ENCODE data around the gene LARGE1. TPM values are rescaled to one million over a fixed set of nuclear protein-coding genes. Genes with fewer than 3 reads are reported as not detected.

The LARGE1 gene
- total RNA-seq, 2 donors from 2014 or later: 1.1 to 1.5 TPM

DNA sequence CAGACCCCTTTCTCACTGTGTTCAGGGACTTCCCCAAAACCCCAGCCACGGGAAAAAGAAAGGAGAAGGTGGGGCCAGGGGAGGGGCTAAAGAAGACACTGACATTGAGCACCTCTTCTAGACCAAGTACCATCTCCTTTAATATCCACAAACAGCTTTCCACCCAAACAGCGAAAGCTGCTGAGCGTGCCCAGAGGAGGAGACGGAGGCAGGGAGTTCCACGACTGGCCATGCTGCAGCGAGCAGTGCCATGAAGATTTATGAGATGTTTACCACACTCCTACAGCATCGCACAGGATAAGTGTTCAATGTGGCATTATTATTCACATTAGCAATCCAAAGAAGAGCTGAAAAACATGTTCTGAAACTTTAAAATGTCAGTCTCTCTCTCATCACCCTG lies 127.4 kb downstream of the LARGE1 start:
- DNase-seq (ENCODE audit: low spot score in 2 of 2): no peak
- no peak for ATAC-seq
- H3K27ac Mint-ChIP-seq: no peak overlapping the region
- peaks cover 16 to 27% of the 10 kb centered on the region in 2 donors for H3K9me3 Mint-ChIP-seq
- peaks cover 21 to 28% of the 10 kb centered on the region in 2 donors for H3K36me3 Mint-ChIP-seq

DNA sequence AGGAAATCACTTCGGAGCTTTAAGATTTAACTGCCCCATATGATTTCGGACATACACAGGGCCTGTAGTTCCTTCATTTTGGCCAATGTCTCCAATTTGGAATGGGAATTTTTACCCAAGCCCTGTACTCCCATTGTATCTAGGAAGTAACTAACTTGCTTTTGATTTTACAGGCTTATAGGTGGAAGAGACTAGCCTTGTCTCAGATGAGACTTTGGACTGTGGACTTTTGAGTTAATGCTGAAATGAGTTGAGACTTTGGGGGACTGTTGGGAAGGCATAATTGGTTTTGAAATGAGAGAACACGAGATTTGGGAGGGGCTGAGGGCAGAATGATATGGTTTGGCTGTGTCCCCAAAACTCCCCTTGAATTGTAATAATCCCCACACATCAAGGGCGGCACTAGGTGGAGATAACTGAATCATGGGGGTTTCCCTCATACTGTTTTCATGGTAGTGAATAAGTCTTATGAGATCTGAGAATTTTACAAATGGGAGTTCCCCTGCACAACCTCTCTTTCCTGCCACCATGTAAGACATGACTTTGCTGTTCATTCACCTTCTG lies 130.5 kb downstream of the LARGE1 start:
- DNase-seq (ENCODE audit: low spot score in 2 of 2): peak in 1 of 2 donors; percentile 8
- Mint-ChIP-seq H3K27ac (no peak overlapping the region), H3K36me3 (peaks cover 21 to 28% of the 10 kb centered on the region in 2 donors), H3K9me3 (peaks cover 24% of the 10 kb centered on the region in 2 donors)
- ATAC-seq: peak; percentile 90 to 93

DNA sequence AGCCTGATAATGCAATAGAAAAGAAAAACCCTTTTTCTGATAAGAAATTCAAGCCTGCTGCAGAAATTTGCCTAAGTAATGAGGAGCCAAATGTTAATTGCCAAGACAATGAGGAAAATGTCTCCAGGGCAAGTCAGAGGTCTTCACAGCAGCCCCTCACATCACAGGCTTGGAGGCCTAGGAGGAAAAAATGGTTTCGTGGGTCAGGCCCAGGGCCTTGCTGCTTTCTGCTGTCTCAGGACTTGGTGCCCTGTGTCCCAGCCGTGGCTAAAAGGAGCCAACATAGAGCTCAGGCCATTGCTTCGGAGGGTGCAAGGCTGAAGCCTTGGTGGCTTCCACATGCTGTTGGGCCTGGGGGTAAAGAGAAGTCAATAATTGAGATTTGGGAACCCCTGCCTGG lies 131.3 kb downstream of the LARGE1 start:
- peaks cover 24% of the 10 kb centered on the region in 2 donors for H3K9me3 Mint-ChIP-seq
- H3K27ac Mint-ChIP-seq: no peak overlapping the region
- H3K36me3 Mint-ChIP-seq: peaks cover 21 to 28% of the 10 kb centered on the region in 2 donors
- ATAC-seq (no peak), DNase-seq (ENCODE audit: low spot score in 2 of 2) (no peak)

DNA sequence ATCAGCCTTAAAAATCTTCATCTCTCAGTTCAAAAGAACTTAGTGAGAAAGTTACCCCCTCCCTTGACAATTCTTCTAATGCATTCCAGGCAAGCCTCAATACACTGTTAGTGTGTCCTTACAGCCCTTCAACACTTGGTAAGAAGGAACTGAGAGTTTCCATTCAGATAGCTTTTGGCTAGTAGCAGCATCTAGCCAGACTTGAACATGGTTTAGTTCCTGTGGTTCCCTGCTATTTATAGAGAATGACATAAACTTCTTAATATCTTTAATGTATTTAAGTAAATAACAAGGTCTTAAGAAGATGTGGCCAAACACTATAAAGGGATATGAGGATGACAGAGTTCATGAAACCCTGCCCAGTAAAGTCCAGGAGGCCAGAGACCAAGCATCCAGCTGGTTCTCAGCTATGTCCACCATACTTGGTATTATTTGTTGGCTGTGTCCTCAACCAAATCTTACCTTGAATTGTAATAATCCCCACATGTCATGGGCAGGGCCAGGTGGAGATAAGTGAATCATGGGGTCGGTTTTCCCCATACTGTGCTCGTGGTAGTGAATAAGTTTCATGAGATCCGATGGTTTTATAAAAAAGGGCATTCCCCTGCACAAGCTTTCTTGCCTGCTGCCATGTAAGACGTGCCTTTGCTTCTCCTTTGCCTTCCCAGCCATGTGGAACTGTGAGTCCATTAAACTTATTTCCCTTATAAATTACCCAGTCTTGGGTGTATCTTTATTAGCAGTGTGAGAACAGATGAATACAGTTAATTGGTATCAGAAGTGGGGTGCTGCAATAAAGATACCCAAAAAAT lies 132.4 kb downstream of the LARGE1 start:
- no peak overlapping the region for H3K27ac Mint-ChIP-seq
- H3K36me3 Mint-ChIP-seq: peaks cover 20 to 28% of the 10 kb centered on the region in 2 donors
- DNase-seq (ENCODE audit: low spot score in 2 of 2) (no peak), ATAC-seq (no peak)
- peaks cover 24% of the 10 kb centered on the region in 2 donors for H3K9me3 Mint-ChIP-seq

DNA sequence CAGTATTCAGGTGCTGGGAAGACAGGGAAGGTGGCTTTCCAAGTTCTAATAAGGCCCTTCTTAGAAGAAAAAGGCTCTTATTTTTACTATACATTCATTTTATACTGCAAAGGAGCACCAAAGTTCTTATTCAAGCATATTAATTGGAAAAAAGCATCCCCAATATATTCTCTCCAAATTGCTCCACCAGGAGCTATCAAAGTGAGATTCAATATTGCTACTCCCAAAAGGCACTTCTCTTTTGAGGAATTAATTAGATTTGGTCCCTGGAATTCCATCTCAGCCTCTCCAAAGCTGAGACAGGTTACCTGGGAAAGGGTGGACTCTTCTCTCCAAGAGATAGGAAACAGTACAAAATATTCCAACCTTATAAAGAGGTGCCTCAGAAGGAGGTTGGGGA lies 134.1 kb downstream of the LARGE1 start:
- Mint-ChIP-seq H3K36me3 (peaks cover 11 to 21% of the 10 kb centered on the region in 2 donors), H3K9me3 (peaks cover 17 to 24% of the 10 kb centered on the region in 2 donors), H3K27ac (no peak overlapping the region)
- ATAC-seq (no peak), DNase-seq (ENCODE audit: low spot score in 2 of 2) (no peak)

DNA sequence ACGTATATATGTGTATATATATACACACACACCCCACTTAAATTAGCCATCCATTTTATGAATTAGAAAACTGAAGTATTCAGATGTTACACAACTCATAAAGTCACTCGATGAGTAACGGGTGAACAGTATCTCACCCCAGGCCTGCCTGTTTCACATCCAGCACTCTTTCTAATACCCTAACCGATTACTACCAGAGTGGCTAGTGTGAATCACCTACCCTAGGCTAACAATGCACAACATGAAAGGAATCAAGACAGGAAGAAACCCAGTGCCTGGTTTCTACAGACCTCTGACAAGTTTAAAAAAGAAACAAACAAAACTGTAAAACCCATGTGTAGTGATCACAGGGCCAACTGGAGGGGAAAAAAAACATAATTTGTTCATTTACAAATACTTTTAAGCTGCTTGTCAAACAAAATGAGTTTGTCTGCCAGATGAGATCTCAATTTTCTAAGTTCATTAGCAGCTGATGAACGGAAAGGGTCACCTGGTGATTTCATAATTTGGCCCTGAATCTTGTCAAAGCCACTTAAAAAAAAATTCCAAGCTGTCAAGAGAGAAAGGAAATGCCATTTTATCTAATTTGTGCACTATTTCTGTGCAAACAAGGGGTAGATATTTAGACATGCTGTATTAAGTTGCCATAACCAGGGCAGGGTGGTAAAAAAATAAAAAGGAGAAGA lies 134.8 kb downstream of the LARGE1 start:
- ATAC-seq (peak; percentile 76 to 89), DNase-seq (ENCODE audit: low spot score in 2 of 2) (no peak)
- Mint-ChIP-seq H3K9me3 (peaks cover 17 to 24% of the 10 kb centered on the region in 2 donors), H3K36me3 (peaks cover 11 to 21% of the 10 kb centered on the region in 2 donors), H3K27ac (no peak overlapping the region)

DNA sequence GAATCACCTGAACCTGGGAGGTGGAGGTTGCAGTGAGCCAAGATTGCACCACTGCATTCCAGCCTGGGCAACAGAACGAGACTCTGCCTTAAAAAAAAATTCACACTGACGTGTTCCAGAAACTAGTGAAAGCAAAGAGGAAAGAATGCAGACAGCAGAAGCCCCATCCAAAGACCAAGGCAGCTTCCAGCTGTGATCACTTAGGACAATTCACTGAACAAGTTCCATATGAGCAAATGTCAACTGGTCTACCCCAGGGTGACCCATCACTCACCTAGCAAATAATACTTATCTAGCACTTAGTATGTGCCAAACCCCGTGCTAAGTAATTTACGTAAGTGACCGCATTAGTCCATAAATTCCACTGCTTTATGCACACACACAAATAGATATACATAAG lies 138.9 kb downstream of the LARGE1 start:
- DNase-seq (ENCODE audit: low spot score in 2 of 2) (no peak), ATAC-seq (no peak)
- H3K36me3 Mint-ChIP-seq: no peaks in the 10 kb centered on the region
- H3K9me3 Mint-ChIP-seq: peaks cover 0 to 9% of the 10 kb centered on the region in 2 donors
- H3K27ac Mint-ChIP-seq: no peak overlapping the region

DNA sequence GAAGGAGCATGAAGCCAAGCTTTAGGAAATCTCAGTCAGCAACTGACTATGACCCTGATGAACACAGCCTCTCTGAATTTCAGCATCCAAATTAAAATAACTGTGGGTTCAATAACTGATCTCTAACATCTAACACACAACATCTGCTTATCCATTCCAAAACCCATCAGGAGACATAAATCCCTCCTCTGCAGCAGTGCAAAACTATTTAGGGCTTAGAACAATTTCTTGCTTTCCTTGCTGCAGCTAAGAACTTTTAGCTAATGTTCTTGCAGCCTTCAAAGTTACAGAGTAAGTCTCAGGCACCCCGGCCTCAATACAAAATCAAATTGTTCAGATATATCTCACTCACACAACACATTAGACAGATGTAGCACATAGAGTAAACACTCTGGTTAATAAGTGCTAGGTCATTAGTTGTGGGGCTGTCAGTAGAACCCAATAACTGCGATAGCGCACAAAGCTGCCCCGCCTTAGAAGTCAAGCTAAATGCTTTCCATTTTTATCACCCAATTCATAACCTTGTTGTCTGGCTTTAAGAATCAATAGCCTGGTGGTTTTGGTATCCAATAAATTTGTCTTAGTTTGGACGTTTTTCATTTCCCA lies 139.6 kb downstream of the LARGE1 start:
- ATAC-seq (no peak), DNase-seq (ENCODE audit: low spot score in 2 of 2) (no peak)
- no peak overlapping the region for H3K27ac Mint-ChIP-seq
- H3K36me3 Mint-ChIP-seq: no peaks in the 10 kb centered on the region
- peaks cover 0 to 9% of the 10 kb centered on the region in 2 donors for H3K9me3 Mint-ChIP-seq

DNA sequence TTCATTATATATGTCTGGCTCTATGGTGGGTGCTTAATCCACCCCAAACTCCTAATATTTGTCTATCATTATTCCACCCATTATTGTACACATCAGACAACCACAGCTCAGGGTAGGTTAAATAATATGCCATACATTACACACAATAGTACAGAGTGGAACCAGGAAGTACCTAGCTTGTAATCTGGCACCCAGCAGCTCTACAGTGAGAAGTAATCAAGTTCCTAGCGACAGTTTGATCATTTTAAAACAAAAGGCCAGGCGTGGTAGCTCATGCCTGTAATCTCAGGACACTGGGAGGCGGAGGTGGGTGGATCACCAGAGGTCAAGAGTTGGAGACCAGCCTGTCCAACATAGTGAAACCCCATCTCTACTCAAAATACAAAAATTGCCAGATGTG lies 141.0 kb downstream of the LARGE1 start:
- DNase-seq (ENCODE audit: low spot score in 2 of 2) (no peak), ATAC-seq (no peak)
- Mint-ChIP-seq H3K27ac (no peak overlapping the region), H3K36me3 (no peaks in the 10 kb centered on the region), H3K9me3 (peaks cover 0 to 9% of the 10 kb centered on the region in 2 donors)

DNA sequence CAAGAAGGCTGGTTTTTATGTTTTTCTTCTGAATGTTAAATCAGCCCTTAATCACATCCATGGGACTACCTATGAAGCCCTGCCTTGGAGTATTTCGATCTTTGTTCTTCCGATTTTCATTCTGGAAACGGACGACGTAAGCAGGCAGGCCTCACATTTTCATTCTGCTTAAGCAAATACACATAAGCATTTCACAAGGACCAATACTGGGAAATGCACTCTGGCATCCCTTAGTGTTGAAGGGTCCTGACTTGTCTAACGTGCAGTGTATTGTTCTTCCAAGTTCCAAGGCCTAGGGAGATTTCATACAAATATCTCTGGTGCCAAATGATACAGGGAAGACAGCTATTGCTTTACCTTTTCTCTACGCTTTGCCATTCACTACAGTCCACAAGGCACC lies 143.8 kb downstream of the LARGE1 start:
- ATAC-seq (no peak), DNase-seq (ENCODE audit: low spot score in 2 of 2) (no peak)
- Mint-ChIP-seq H3K27ac (no peak overlapping the region), H3K36me3 (peaks cover 0 to 5% of the 10 kb centered on the region in 2 donors), H3K9me3 (peaks cover 0 to 9% of the 10 kb centered on the region in 2 donors)

DNA sequence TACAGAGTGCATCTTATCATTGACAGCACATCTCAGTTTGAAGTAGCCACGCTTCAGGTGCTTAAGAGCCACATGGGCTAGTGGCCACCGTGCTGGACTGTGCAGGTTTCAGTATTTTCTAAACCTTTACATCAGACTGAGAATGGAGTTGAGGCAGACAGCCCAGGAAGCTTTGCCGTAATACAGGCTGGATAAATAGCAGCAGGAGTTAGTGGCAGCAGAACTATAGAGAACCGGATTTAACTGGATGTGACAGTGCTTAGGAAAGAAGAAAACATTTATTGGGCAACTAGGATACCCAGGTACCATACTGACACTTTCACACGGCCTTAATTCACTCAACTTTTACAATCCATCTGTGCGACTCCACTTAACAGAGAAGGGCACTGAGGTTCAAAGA lies 145.5 kb downstream of the LARGE1 start:
- Mint-ChIP-seq H3K9me3 (peaks cover 0 to 9% of the 10 kb centered on the region in 2 donors), H3K27ac (no peak overlapping the region), H3K36me3 (peaks cover 0 to 5% of the 10 kb centered on the region in 2 donors)
- ATAC-seq: no peak
- no peak for DNase-seq (ENCODE audit: low spot score in 2 of 2)

DNA sequence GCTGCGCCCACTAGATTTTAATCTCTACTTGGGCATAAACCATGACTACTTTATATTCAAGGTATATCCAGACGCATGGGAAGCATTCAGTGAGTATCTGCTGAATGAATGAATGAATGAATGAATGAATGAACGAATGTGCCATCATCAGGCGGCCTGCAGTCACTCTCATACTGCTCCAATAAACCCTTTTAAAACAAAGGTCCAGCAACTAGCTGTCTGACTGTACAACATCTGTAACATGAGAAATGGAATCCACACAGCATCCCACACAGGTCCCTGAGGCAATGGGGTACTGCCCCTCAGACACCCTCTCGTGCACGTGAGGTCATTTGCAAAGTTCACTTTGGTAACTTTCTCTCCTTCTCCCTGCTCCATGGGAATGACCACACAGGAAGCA lies 147.5 kb downstream of the LARGE1 start:
- Mint-ChIP-seq H3K9me3 (peaks cover 0 to 12% of the 10 kb centered on the region in 2 donors), H3K27ac (no peak overlapping the region), H3K36me3 (peaks cover 0 to 5% of the 10 kb centered on the region in 2 donors)
- DNase-seq (ENCODE audit: low spot score in 2 of 2) (no peak), ATAC-seq (no peak)

DNA sequence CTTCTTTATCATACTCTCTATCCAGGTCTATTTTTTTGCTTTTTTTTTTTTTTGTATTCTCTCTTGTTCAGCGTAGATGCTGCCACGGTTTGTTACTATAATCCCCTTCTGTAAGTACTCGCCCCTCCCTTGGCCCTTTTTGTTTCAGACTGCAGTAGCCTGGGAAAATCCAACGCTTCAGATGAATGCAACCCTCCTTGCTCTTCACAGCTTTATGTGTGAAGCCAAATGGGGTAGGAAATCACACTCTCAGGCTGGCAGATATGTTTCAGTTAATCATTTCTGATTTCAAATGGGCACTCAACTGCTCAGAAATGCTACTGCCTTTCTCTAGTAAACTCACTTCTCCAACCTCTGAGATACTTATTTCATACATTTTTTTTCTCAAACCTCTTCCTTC lies 149.1 kb downstream of the LARGE1 start:
- H3K27ac Mint-ChIP-seq: no peak overlapping the region
- peaks cover 0 to 8% of the 10 kb centered on the region in 2 donors for H3K9me3 Mint-ChIP-seq
- ATAC-seq: no peak
- DNase-seq (ENCODE audit: low spot score in 2 of 2): no peak
- peaks cover 0 to 5% of the 10 kb centered on the region in 2 donors for H3K36me3 Mint-ChIP-seq

DNA sequence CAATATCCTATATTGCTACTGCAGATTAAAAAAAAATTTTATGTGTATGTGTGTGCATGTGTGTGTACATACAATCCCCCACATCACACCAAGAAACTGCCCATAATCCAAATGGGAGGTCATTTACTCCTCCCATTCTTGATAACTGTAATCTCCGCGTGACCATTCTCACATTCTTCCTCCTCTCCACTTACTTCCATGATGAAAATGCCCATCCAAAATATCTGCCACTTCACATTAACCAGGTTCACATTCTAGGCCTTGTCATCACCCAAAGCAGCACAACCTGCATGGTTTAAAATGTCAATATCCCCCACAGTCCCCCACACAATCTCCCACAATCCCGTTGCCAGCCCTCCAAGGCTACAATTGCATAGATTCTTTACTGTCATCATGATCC lies 149.6 kb downstream of the LARGE1 start:
- Mint-ChIP-seq H3K27ac (no peak overlapping the region), H3K9me3 (peaks cover 0 to 8% of the 10 kb centered on the region in 2 donors), H3K36me3 (peaks cover 0 to 5% of the 10 kb centered on the region in 2 donors)
- no peak for ATAC-seq
- no peak for DNase-seq (ENCODE audit: low spot score in 2 of 2)

DNA sequence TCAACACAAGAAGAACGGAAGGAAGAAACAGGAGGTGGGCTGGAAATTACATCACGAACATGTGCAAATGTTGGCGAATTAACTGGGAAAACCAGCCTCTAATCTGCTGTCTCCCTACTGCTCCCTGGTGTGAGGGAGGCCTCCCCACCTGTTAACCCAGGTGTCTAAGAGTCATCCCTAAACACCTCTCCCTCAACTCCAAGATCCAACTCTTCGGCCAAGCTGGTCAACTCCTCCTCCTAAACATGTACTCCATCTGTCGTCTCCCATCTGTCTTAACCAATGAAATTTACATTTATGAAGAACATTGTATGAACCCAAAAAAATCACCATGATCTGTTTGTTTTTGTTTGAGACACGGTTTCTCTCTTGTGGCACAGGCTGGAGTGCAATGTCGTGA lies 154.2 kb downstream of the LARGE1 start:
- H3K36me3 Mint-ChIP-seq: no peaks in the 10 kb centered on the region
- no peak for DNase-seq (ENCODE audit: low spot score in 2 of 2)
- no peak overlapping the region for H3K27ac Mint-ChIP-seq
- peaks cover 0 to 8% of the 10 kb centered on the region in 2 donors for H3K9me3 Mint-ChIP-seq
- no peak for ATAC-seq

DNA sequence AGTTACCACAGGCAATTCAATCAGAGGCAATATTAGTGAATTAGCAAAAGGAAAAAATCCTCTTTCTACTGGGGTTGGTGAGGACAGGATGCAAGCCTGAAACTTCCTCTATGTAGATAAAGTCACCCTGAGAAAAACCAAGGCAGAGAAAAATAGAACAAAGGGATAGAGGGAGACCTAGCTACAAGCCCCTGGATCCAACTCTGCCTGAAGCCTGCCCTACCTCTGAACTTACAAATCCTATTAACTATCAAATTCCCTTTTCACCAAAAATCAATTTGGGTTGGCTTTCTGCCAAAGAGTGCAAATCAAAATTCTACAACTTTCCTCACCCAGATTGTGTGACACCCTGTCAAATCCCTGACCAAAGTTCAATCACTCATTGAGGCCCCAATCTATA lies 161.3 kb downstream of the LARGE1 start:
- ATAC-seq (no peak), DNase-seq (ENCODE audit: low spot score in 2 of 2) (no peak)
- Mint-ChIP-seq H3K9me3 (peaks cover 14 to 17% of the 10 kb centered on the region in 2 donors), H3K36me3 (peaks cover 0 to 27% of the 10 kb centered on the region in 2 donors), H3K27ac (no peak overlapping the region)
